Bladder microvascular endothelial cell (primary cell): Measurements from ENCODE around the gene TMEM204. TPM values are rescaled to one million over a fixed set of nuclear protein-coding genes. Genes with fewer than 3 reads are reported as not detected.

Source experiments
- total RNA-seq: library from RNA; depleted of rRNA; stranded (reverse); fragments of >200 nt; gene quantifications from 2 replicates; pipeline ENCODE4 v1.2.3, GENCODE V29; 2014

Gene TMEM204
- total RNA-seq, result 57.5 and 67.7 TPM in 2 replicates

GRCh38 chr16:1533443-1533951 is at the start of gene TMEM204:
TSS of gene TMEM204 (plus strand) at chr16:1533666. CDS start at chr16:1534276, 610 bp downstream.

GRCh38 chr16:1488619-1489018 is 44.8 kb upstream of the TMEM204 start, which contains the start of gene PTX4:
TSS of gene PTX4 (minus strand) at chr16:1488944. CDS start at chr16:1488909, 35 bp downstream.

GRCh38 chr16:1492923-1493745 is 40.3 kb upstream of the TMEM204 start, which contains the start of gene TELO2:
TSS of gene TELO2 (plus strand) at chr16:1493360. CDS start at chr16:1494282, 922 bp downstream.

Other genes with a start within 250 kb of the TMEM204 start
- 33.7 and 65.7 TPM in 2 replicates for gene UBE2I, start 224.0 kb upstream of the TMEM204 start, total RNA-seq
- gene BAIAP3, start 200.0 kb upstream of the TMEM204 start, total RNA-seq, result 1.0 and 3.7 TPM in 2 replicates
- 50.3 and 52.1 TPM in 2 replicates for gene TSR3, start 181.8 kb upstream of the TMEM204 start, total RNA-seq
- gene GNPTG, start 181.7 kb upstream of the TMEM204 start, total RNA-seq, result 27.7 and 54.7 TPM in 2 replicates
- 5.7 and 13.5 TPM in 2 replicates for gene UNKL, start 119.0 kb upstream of the TMEM204 start, total RNA-seq
- gene UQCC4, start 112.9 kb upstream of the TMEM204 start, total RNA-seq, result 16.4 and 20.7 TPM in 2 replicates
- not detected in 2 replicates for gene PERCC1, start 102.6 kb upstream of the TMEM204 start, total RNA-seq
- under 0.01 and 0.25 TPM in 2 replicates for gene CCDC154, start 89.1 kb upstream of the TMEM204 start, total RNA-seq
- 44.7 and 105 TPM in 2 replicates for gene CLCN7, start 58.6 kb upstream of the TMEM204 start, total RNA-seq
- gene PTX4, start 44.7 kb upstream of the TMEM204 start, total RNA-seq, result 0.13 and 0.16 TPM in 2 replicates
- 15.2 and 20.0 TPM in 2 replicates for gene TELO2, start 40.3 kb upstream of the TMEM204 start, total RNA-seq
- 11.5 and 22.9 TPM in 2 replicates for gene IFT140, start 78.4 kb downstream of the TMEM204 start, total RNA-seq
- gene CRAMP1, start 78.7 kb downstream of the TMEM204 start, total RNA-seq, result 6.0 and 15.6 TPM in 2 replicates
- gene JPT2, start 144.6 kb downstream of the TMEM204 start, total RNA-seq, result 31.1 and 64.1 TPM in 2 replicates
- gene MAPK8IP3, start 172.5 kb downstream of the TMEM204 start, total RNA-seq, result 21.9 and 50.8 TPM in 2 replicates
- 39.3 and 51.6 TPM in 2 replicates for gene NME3, start 237.9 kb downstream of the TMEM204 start, total RNA-seq
- gene EME2, start 239.1 kb downstream of the TMEM204 start, total RNA-seq, result 3.7 and 9.2 TPM in 2 replicates
- 68.8 and 72.9 TPM in 2 replicates for gene MRPS34, start 239.5 kb downstream of the TMEM204 start, total RNA-seq
- gene SPSB3, start 248.9 kb downstream of the TMEM204 start, total RNA-seq, result 45.2 and 60.4 TPM in 2 replicates
- gene NUBP2, start 249.3 kb downstream of the TMEM204 start, total RNA-seq, result 67.3 and 75.4 TPM in 2 replicates